SU-DHL-6 (cell line): ENCODE measurements around the gene RAP1GDS1.

ENCODE experiments used
- H2AFZ ChIP-seq: fragments of 200-600 bp; sonication (generic); 2 replicates; pipeline ENCODE4 v1.6.1; 2014; ENCODE audit warnings: low read depth, mild to moderate bottlenecking, moderate library complexity, mixed read lengths, antibody characterized with exemption, low read length; ENCODE audit not compliant: severe bottlenecking
- H3F3A ChIP-seq: fragments of 200-600 bp; shearing (Covaris generic); 2 replicates; pipeline ENCODE4 v1.6.0; 2016; ENCODE audit warnings: antibody characterized with exemption, mild to moderate bottlenecking; ENCODE audit not compliant: insufficient read depth
- H3K27ac ChIP-seq: fragments of 200-600 bp; sonication (generic); 2 replicates; pipeline ENCODE4 v1.5.1; 2016; ENCODE audit warnings: low read depth, mild to moderate bottlenecking, low read length, moderate library complexity, mixed read lengths
- H3K27me3 ChIP-seq: fragments of 200-600 bp; sonication (generic), shearing (Covaris generic); 2 replicates; pipeline ENCODE4 v1.6.0; 2014; ENCODE audit warnings: mild to moderate bottlenecking, low read length
- H3K36me3 ChIP-seq: fragments of 200-600 bp; sonication (generic); 2 replicates; pipeline ENCODE4 v1.6.1; 2014; ENCODE audit warnings: mild to moderate bottlenecking, low read length, mixed read lengths
- H3K4me2 ChIP-seq: fragments of 300-600, 200-600 bp; shearing (Covaris generic), sonication (generic); 2 replicates; pipeline ENCODE4 v1.6.0; 2014; ENCODE audit warnings: low read length, low read depth, mild to moderate bottlenecking; ENCODE audit not compliant: poor library complexity, severe bottlenecking
- H3K4me3 ChIP-seq: fragments of 200-600 bp; sonication (generic); 2 replicates; pipeline ENCODE4 v1.5.1; 2014; ENCODE audit warnings: antibody characterized with exemption, low read length, mild to moderate bottlenecking, mixed read lengths; ENCODE audit not compliant: insufficient read depth, poor library complexity, severe bottlenecking
- H3K79me2 ChIP-seq: fragments of 200-600 bp; sonication (generic); 2 replicates; pipeline ENCODE4 v1.6.1; 2014; ENCODE audit warnings: mild to moderate bottlenecking, low read length, moderate library complexity; ENCODE audit not compliant: insufficient read depth
- H3K9ac ChIP-seq: fragments of 200-600 bp; sonication (generic); 2 replicates; pipeline ENCODE4 v1.7.0; 2014; ENCODE audit warnings: mild to moderate bottlenecking, low read length
- H3K9me2 ChIP-seq: fragments of 200-600 bp; sonication (generic); replicated peaks from 2 replicates; pipeline ENCODE4 v1.6.1; 2014; ENCODE audit warnings: low read length; ENCODE audit not compliant: insufficient read depth
- H3K9me3 ChIP-seq: fragments of 200-600 bp; sonication (generic); 2 replicates; pipeline ENCODE4 v1.6.1; 2014; ENCODE audit warnings: low read length, mixed read lengths; ENCODE audit not compliant: insufficient read depth
- H4K20me1 ChIP-seq: fragments of 200-600 bp; sonication (generic); 2 replicates; pipeline ENCODE4 v1.6.1; 2014; ENCODE audit warnings: low read depth, mild to moderate bottlenecking, antibody characterized with exemption, low read length, moderate library complexity, mixed read lengths
- EZH2phosphoT487 ChIP-seq: fragments of 200-600 bp; sonication (generic), shearing (Covaris generic); conservative IDR thresholded peaks from 2 replicates; pipeline ENCODE4 v1.6.1; 2018; ENCODE audit warnings: mild to moderate bottlenecking, antibody characterized with exemption, low read length, moderate library complexity, mixed read lengths
- TF ChIP-seq, protein P1 (sequence below): fragments of 200-600 bp; sonication (generic); IDR thresholded peaks from one replicate; pipeline ENCODE4 v1.5.1; 2017; ENCODE audit warnings: antibody characterized with exemption, mild to moderate bottlenecking, low read length, moderate library complexity; ENCODE audit not compliant: insufficient read depth, poor library complexity, severe bottlenecking

Gene RAP1GDS1

DNA sequence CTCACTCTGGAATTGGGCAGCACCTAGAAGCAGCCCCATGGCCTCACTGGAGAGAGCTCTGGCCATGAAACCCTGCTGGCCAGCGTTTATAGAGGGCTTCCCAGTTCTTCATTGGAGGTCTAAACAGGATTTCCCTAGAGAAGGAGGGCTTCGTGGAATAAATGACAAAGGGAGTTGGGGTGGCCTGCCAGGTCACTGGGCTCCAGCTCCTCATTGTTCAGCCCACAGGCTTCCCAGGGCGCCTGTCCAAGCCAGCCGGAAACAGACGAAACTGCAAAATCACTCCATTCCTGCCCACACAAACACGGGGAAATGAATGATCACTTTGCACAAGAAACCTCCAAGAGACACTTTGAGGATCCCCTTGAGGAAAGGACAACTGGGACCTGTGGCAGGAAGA is 207.5 kb downstream of the RAP1GDS1 start:
- Histone ChIP-seq H3K36me3 (no peaks in the 10 kb centered on the region), H3K27ac (no peak overlapping the region), H3K9me2 (no peaks in the 10 kb centered on the region), H3K27me3 (no peaks in the 10 kb centered on the region), H3K79me2 (no peaks in the 10 kb centered on the region), H3K9ac (no peak overlapping the region), H3K4me3 (no peak overlapping the region), H3K4me2 (no peak overlapping the region), H3F3A (no peaks in the 10 kb centered on the region), H2AFZ (no peak overlapping the region), H3K9me3 (no peaks in the 10 kb centered on the region), H4K20me1 (no peaks in the 10 kb centered on the region)
- TF ChIP-seq EZH2phosphoT487, result no peak
- TF ChIP-seq, protein P1, sequence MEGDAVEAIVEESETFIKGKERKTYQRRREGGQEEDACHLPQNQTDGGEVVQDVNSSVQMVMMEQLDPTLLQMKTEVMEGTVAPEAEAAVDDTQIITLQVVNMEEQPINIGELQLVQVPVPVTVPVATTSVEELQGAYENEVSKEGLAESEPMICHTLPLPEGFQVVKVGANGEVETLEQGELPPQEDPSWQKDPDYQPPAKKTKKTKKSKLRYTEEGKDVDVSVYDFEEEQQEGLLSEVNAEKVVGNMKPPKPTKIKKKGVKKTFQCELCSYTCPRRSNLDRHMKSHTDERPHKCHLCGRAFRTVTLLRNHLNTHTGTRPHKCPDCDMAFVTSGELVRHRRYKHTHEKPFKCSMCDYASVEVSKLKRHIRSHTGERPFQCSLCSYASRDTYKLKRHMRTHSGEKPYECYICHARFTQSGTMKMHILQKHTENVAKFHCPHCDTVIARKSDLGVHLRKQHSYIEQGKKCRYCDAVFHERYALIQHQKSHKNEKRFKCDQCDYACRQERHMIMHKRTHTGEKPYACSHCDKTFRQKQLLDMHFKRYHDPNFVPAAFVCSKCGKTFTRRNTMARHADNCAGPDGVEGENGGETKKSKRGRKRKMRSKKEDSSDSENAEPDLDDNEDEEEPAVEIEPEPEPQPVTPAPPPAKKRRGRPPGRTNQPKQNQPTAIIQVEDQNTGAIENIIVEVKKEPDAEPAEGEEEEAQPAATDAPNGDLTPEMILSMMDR, result no peak

- Histone ChIP-seq H4K20me1 (no peaks in the 10 kb centered on the region), H3K4me3 (no peak overlapping the region), H3K9me3 (no peaks in the 10 kb centered on the region), H3K79me2 (no peaks in the 10 kb centered on the region), H3K9ac (no peak overlapping the region), H3K27me3 (no peaks in the 10 kb centered on the region), H2AFZ (no peak overlapping the region), H3K27ac (no peak overlapping the region), H3F3A (no peaks in the 10 kb centered on the region), H3K9me2 (no peaks in the 10 kb centered on the region), H3K4me2 (no peak overlapping the region), H3K36me3 (no peaks in the 10 kb centered on the region)
- TF ChIP-seq, protein P1, result no peak
- TF ChIP-seq EZH2phosphoT487, result no peak
Measured at GRCh38 chr4:98469771-98470170, 208.6 kb downstream of the RAP1GDS1 start.

GRCh38 chr4:98470366-98470765 is 209.2 kb downstream of the RAP1GDS1 start:
- Histone ChIP-seq H3K9me2 (no peaks in the 10 kb centered on the region), H3K9me3 (no peaks in the 10 kb centered on the region), H2AFZ (no peak overlapping the region), H3K4me2 (no peak overlapping the region), H4K20me1 (no peaks in the 10 kb centered on the region), H3K4me3 (no peak overlapping the region), H3K27ac (no peak overlapping the region), H3K36me3 (no peaks in the 10 kb centered on the region), H3K9ac (no peak overlapping the region), H3K79me2 (no peaks in the 10 kb centered on the region), H3K27me3 (no peaks in the 10 kb centered on the region), H3F3A (no peaks in the 10 kb centered on the region)
- TF ChIP-seq EZH2phosphoT487, result no peak
- TF ChIP-seq, protein P1, result no peak
